Activated CD4-positive, alpha-beta memory T cell treated with anti-CD3 and anti-CD28 coated beads, Interleukin-2, amount 10 ng/mL, durations not matched to agents 7 days and 5 days (primary cell): Measurements from ENCODE around the gene RUVBL1. TPM values are rescaled to one million over a fixed set of nuclear protein-coding genes. Genes with fewer than 3 reads are reported as not detected.

ENCODE experiments used
- total RNA-seq, 2 experiments: library from RNA; stranded (reverse); gene quantifications; one replicate each; pipeline ENCODE4 v1.2.3, GENCODE V29; 2021

Gene RUVBL1
- total RNA-seq, 2 experiments from 2014 or later, result 56.3 to 62.3 TPM

Other genes with a start within 250 kb of the RUVBL1 start
- not detected for gene KBTBD12, start 208.6 kb downstream of the RUVBL1 start, total RNA-seq
- 100 to 1,000 TPM; 194 to 203 TPM for gene SEC61A1, start 71.4 kb downstream of the RUVBL1 start, total RNA-seq
- gene EEFSEC, start 29.7 kb upstream of the RUVBL1 start, total RNA-seq, result 10 to 100 TPM; 14.5 to 15.0 TPM